CD14-positive monocyte (primary cell): ENCODE measurements around the gene WDR7. TPM values are rescaled to one million over a fixed set of nuclear protein-coding genes. Genes with fewer than 3 reads are reported as not detected.

Source experiments
- DNase-seq, 3 donors: peaks; one replicate each; pipeline ENCODE4 v3.0.0-alpha.2; 2011 to 2022
- H2AFZ ChIP-seq: 2 replicates; pipeline ENCODE4 v1.6.0; 2012; ENCODE audit warnings: mild to moderate bottlenecking, low read depth, low read length, inconsistent platforms; ENCODE audit not compliant: insufficient read depth, poor library complexity, severe bottlenecking
- H3K27ac ChIP-seq, 2 donors: 1 replicate in 1 of 2; 2 replicates in 1 of 2; pipeline ENCODE4 v1.5.1; 2012 to 2013; ENCODE audit warnings: low read length in 2 of 2, control low read depth in 1 of 2, inconsistent platforms in 1 of 2, low read depth in 1 of 2, mild to moderate bottlenecking in 1 of 2
- H3K27me3 ChIP-seq, 2 donors: one replicate each; pipeline versions ENCODE4 v1.6.0 to v1.6.1; 2011 to 2013; ENCODE audit warnings: low read length in 2 of 2; ENCODE audit not compliant: control insufficient read depth in 2 of 2, insufficient read depth in 2 of 2
- H3K36me3 ChIP-seq, 2 donors: replicated peaks in 1 of 2; 1 replicate in 1 of 2; 2 replicates in 1 of 2; pipeline versions ENCODE4 v1.5.1 to v1.6.1; 2012 to 2013; ENCODE audit warnings: low read length in 2 of 2, control low read depth in 1 of 2, inconsistent platforms in 1 of 2, mild to moderate bottlenecking in 1 of 2; ENCODE audit not compliant: insufficient read depth in 2 of 2, control insufficient read depth in 1 of 2
- H3K4me1 ChIP-seq, 2 donors: 1 replicate in 1 of 2; 2 replicates in 1 of 2; pipeline versions ENCODE4 v1.5.1 to v1.6.1; 2012 to 2013; ENCODE audit warnings: low read length in 2 of 2, control low read depth in 1 of 2, inconsistent platforms in 1 of 2, mild to moderate bottlenecking in 1 of 2, moderate library complexity in 1 of 2; ENCODE audit not compliant: insufficient read depth in 2 of 2, control insufficient read depth in 1 of 2
- H3K4me2 ChIP-seq: replicated peaks from 2 replicates; pipeline ENCODE3; 2012; ENCODE audit warnings: low read length, moderate library complexity, mild to moderate bottlenecking; ENCODE audit not compliant: poor library complexity, severe bottlenecking; ENCODE audit errors: extremely low read depth
- H3K4me3 ChIP-seq, 3 experiments: fragments of 200-600 bp in 1 of 3; sonication (generic) in 1 of 3; replicated peaks in 1 of 3; 1 replicate in 2 of 3; 2 replicates in 1 of 3; pipeline ENCODE4 v1.5.1; 2011 to 2013; ENCODE audit warnings: low read length in 3 of 3, mild to moderate bottlenecking in 3 of 3, control low read depth in 2 of 3, low read depth in 2 of 3, inconsistent platforms in 1 of 3, moderate library complexity in 1 of 3
- H3K79me2 ChIP-seq: 2 replicates; pipeline ENCODE4 v1.6.0; 2012; ENCODE audit warnings: mild to moderate bottlenecking, control low read depth, inconsistent platforms, low read length, moderate library complexity; ENCODE audit not compliant: insufficient read depth
- H3K9ac ChIP-seq: 2 replicates; pipeline ENCODE4 v1.6.0; 2017; ENCODE audit warnings: low read length, mild to moderate bottlenecking; ENCODE audit not compliant: insufficient read depth, poor library complexity, severe bottlenecking
- H3K9me3 ChIP-seq, 2 donors: replicated peaks in 1 of 2; 1 replicate in 1 of 2; 2 replicates in 1 of 2; pipeline versions ENCODE4 v1.5.1 to v1.6.1; 2012 to 2013; ENCODE audit warnings: low read length in 2 of 2, control low read depth in 1 of 2; ENCODE audit not compliant: control insufficient read depth in 1 of 2, insufficient read depth in 1 of 2
- H4K20me1 ChIP-seq: 2 replicates; pipeline ENCODE4 v1.6.0; 2012; ENCODE audit warnings: mild to moderate bottlenecking, low read length, control low read depth, moderate library complexity; ENCODE audit not compliant: insufficient read depth
- H3K27ac Mint-ChIP-seq, 7 donors: one replicate each; pipeline ENCODE4 v1.8.0; 2020; ENCODE audit warnings: mild to moderate bottlenecking in 7 of 7, mixed read lengths in 7 of 7, moderate library complexity in 6 of 7, inconsistent platforms in 2 of 7
- H3K27me3 Mint-ChIP-seq, 3 donors: one replicate each; pipeline ENCODE4 v1.8.0; 2021 to 2022; ENCODE audit warnings: low read depth in 3 of 3, mild to moderate bottlenecking in 3 of 3, mixed read lengths in 3 of 3, moderate library complexity in 3 of 3, inconsistent platforms in 1 of 3
- H3K36me3 Mint-ChIP-seq, 2 donors: one replicate each; pipeline ENCODE4 v1.8.0; 2020; ENCODE audit warnings: mixed read lengths in 2 of 2, inconsistent platforms in 1 of 2, mild to moderate bottlenecking in 1 of 2
- H3K4me1 Mint-ChIP-seq: one replicate; pipeline ENCODE4 v1.8.0; 2020; ENCODE audit warnings: mild to moderate bottlenecking, mixed read lengths
- H3K4me3 Mint-ChIP-seq, 2 donors: one replicate each; pipeline ENCODE4 v1.8.0; 2020; ENCODE audit warnings: mild to moderate bottlenecking in 2 of 2, mixed read lengths in 2 of 2, moderate library complexity in 1 of 2
- H3K9me3 Mint-ChIP-seq, 7 donors: one replicate each; pipeline ENCODE4 v1.8.0; 2020 to 2022; ENCODE audit warnings: mixed read lengths in 7 of 7, mild to moderate bottlenecking in 6 of 7, moderate library complexity in 6 of 7, inconsistent platforms in 2 of 7
- WGBS: methylation state at CpG from one replicate; pipeline ENCODE4 v1.1.5; 2013; ENCODE audit warnings: missing lambda C conversion rate; ENCODE audit not compliant: insufficient coverage; 5-methylcytosine and 5-hydroxymethylcytosine counted together
- intact Hi-C, 2 donors: fragments of 100-400 bp; cut with micrococcal nuclease; formaldehyde crosslinking; loops; one replicate each; pipeline versions ENCODE4 v1.15.0 to v1.15.1; 2023
- polyA plus RNA-seq, 3 donors: library from polyadenylated mRNA; depleted of rRNA in 1 of 3; unstranded in 2 of 3; stranded (reverse) in 1 of 3; fragments of 300-500 nt in 2 of 3; fragments of >200 nt in 1 of 3; fragmentation: Illumina TruSeq in 2 of 3; gene quantifications; 1 replicate in 2 of 3; 2 replicates in 1 of 3; pipeline ENCODE4 v1.2.3, GENCODE V29; 2012 to 2021
- TF ChIP-seq, protein P1 (sequence below): fragments of 200-600 bp; IDR thresholded peaks from one replicate; pipeline ENCODE4 v1.8.0; 2022; ENCODE audit warnings: antibody characterized with exemption, mild to moderate bottlenecking

Gene WDR7
- polyA plus RNA-seq, 3 donors, result 9.1 to 23.6 (median 9.5) TPM

DNA sequence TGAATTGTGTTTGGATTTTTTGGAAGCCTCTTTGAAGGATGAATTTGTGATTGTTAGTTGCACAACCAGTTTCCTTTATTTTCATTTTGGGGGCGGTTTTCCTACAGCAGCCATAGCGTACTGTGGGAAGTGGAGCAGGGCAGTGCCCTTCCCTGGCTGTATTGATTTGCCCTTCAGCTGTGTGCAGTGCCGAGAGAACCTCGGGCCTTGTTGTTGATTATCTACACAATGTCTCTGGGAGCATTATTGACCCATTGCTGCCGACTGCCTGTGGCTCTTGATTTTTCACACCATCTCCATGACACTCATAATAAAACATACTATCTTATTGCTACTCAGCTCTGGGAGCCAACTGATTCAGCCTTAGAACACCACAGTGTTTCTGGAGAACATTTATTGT lies 333.6 kb downstream of the WDR7 start:
- no peaks in the 10 kb centered on the region for H3K4me1 ChIP-seq
- H3K9me3 ChIP-seq, result no peaks in the 10 kb centered on the region
- Mint-ChIP-seq H3K4me1 (no peaks in the 10 kb centered on the region), H3K27ac (no peak overlapping the region), H3K36me3 (peaks cover 0 to 3% of the 10 kb centered on the region in 2 donors), H3K9me3 (no peaks in the 10 kb centered on the region), H3K27me3 (no peaks in the 10 kb centered on the region), H3K4me3 (no peak overlapping the region)
- H3K79me2 ChIP-seq, result no peaks in the 10 kb centered on the region
- TF ChIP-seq, protein P1, sequence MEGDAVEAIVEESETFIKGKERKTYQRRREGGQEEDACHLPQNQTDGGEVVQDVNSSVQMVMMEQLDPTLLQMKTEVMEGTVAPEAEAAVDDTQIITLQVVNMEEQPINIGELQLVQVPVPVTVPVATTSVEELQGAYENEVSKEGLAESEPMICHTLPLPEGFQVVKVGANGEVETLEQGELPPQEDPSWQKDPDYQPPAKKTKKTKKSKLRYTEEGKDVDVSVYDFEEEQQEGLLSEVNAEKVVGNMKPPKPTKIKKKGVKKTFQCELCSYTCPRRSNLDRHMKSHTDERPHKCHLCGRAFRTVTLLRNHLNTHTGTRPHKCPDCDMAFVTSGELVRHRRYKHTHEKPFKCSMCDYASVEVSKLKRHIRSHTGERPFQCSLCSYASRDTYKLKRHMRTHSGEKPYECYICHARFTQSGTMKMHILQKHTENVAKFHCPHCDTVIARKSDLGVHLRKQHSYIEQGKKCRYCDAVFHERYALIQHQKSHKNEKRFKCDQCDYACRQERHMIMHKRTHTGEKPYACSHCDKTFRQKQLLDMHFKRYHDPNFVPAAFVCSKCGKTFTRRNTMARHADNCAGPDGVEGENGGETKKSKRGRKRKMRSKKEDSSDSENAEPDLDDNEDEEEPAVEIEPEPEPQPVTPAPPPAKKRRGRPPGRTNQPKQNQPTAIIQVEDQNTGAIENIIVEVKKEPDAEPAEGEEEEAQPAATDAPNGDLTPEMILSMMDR, result no peak
- H2AFZ ChIP-seq, result no peak overlapping the region
- H3K4me2 ChIP-seq, result no peak overlapping the region
- no peaks in the 10 kb centered on the region for H4K20me1 ChIP-seq
- no peaks in the 10 kb centered on the region for H3K36me3 ChIP-seq
- 82% methylated on average over 4 of the region's 5 CpGs for WGBS
- no peak overlapping the region for H3K27ac ChIP-seq
- H3K9ac ChIP-seq, result no peak overlapping the region
- intact Hi-C loops, result no loop called here
- no peaks in the 10 kb centered on the region for H3K27me3 ChIP-seq
- no peak for DNase-seq
- H3K4me3 ChIP-seq, result no peak overlapping the region

DNA sequence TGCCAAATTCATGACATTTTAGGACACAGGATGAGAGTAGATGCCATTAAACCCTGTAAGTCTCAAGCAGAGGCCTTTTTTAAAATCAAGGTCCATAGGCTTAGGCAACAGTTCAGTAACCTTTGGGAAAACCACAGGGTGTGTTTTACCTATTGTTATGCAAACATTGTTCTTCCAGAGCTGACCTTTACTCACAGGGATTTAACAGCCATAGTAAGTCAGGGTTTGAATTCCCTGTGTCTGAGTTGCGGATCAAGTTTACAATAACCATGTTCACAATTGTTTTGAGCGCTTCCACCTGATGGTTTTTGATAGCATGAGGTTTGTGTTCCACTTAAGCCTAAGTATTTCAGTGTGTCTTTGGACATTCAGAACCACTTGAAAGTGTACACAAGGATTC lies 335.7 kb downstream of the WDR7 start:
- no peak overlapping the region for H3K27ac Mint-ChIP-seq
- Histone ChIP-seq H3K4me2 (no peak overlapping the region), H3K27me3 (no peaks in the 10 kb centered on the region), H3K79me2 (no peaks in the 10 kb centered on the region), H3K9me3 (no peaks in the 10 kb centered on the region), H3K36me3 (no peaks in the 10 kb centered on the region), H3K27ac (no peak overlapping the region), H3K4me3 (no peak overlapping the region), H3K4me1 (no peaks in the 10 kb centered on the region), H3K9ac (no peak overlapping the region), H4K20me1 (no peaks in the 10 kb centered on the region), H2AFZ (no peak overlapping the region)
- peaks cover 0 to 4% (median 0%) of the 10 kb centered on the region in 7 donors for H3K9me3 Mint-ChIP-seq
- peaks cover 3 to 11% of the 10 kb centered on the region in 2 donors for H3K36me3 Mint-ChIP-seq
- WGBS, result 90% methylated on average over 2 of the region's 2 CpGs
- no peaks in the 10 kb centered on the region for H3K4me1 Mint-ChIP-seq
- DNase-seq, result no peak
- TF ChIP-seq, protein P1, result no peak
- intact Hi-C loops, result no loop called here
- no peaks in the 10 kb centered on the region for H3K27me3 Mint-ChIP-seq
- no peak overlapping the region for H3K4me3 Mint-ChIP-seq
